H1 (cell line): Measurements from ENCODE around the gene HADHB. TPM values are rescaled to one million over a fixed set of nuclear protein-coding genes. Genes with fewer than 3 reads are reported as not detected.
A peak's percentile ranks its signal among the peaks of the same experiment; 100 is the strongest.

Experiments
- BRCA1 ChIP-seq: IDR thresholded peaks from 2 replicates; pipeline ENCODE4 v1.6.1; 2012; ENCODE audit warnings: low read depth, low read length, improper control_type of control experiment
- CBX5 ChIP-seq: fragments of 300-800, 300-1000 bp; sonication (generic); IDR thresholded peaks from 2 replicates; pipeline ENCODE4 v1.7.1; 2016; ENCODE audit warnings: antibody characterized with exemption, low read length, low read depth
- CHD2 ChIP-seq: IDR thresholded peaks from 2 replicates; pipeline ENCODE4 v1.6.1; 2012; ENCODE audit warnings: low read length, improper control_type of control experiment
- CTBP2 ChIP-seq: IDR thresholded peaks from 2 replicates; pipeline ENCODE4 v1.7.0; 2011; ENCODE audit warnings: borderline replicate concordance, mild to moderate bottlenecking, moderate library complexity, mixed read lengths, low read length; ENCODE audit not compliant: insufficient read depth, insufficient read length
- EGR1 ChIP-seq: IDR thresholded peaks from 2 replicates; pipeline ENCODE4 v1.6.1; 2011; ENCODE audit warnings: low read depth, low read length, borderline replicate concordance
- EP300 ChIP-seq, 2 experiments: IDR thresholded peaks; 1 replicate in 1 of 2; 2 replicates in 1 of 2; pipeline ENCODE4 v1.6.1; 2011 to 2012; ENCODE audit warnings: low read depth in 2 of 2, low read length in 2 of 2, mild to moderate bottlenecking in 2 of 2, borderline replicate concordance in 1 of 2, inconsistent platforms in 1 of 2, moderate library complexity in 1 of 2
- GTF2F1 ChIP-seq: IDR thresholded peaks from 2 replicates; pipeline ENCODE4 v1.6.1; 2012; ENCODE audit warnings: low read depth, low read length, improper control_type of control experiment, borderline replicate concordance
- KDM1A ChIP-seq: fragments of 200-600, 300-600 bp; sonication (generic); IDR thresholded peaks from 2 replicates; pipeline ENCODE4 v1.7.1; 2016; ENCODE audit warnings: mild to moderate bottlenecking, low read length, borderline replicate concordance
- KDM4A ChIP-seq: IDR thresholded peaks from one replicate; pipeline ENCODE4 v1.7.1; 2012; ENCODE audit warnings: low read depth, mild to moderate bottlenecking, moderate library complexity, low read length, inconsistent platforms; ENCODE audit not compliant: severe bottlenecking
- KDM5A ChIP-seq: fragments of 200-600 bp; IDR thresholded peaks from 2 replicates; pipeline ENCODE4 v1.7.1; 2012; ENCODE audit warnings: mild to moderate bottlenecking, low read length, inconsistent platforms, mixed read lengths
- NRF1 ChIP-seq: IDR thresholded peaks from 2 replicates; pipeline ENCODE4 v1.6.1; 2011; ENCODE audit warnings: mild to moderate bottlenecking, low read depth, low read length, improper control_type of control experiment
- POLR2A ChIP-seq, 2 experiments: IDR thresholded peaks; 1 replicate in 1 of 2; 2 replicates in 1 of 2; pipeline ENCODE4 v1.6.1; 2011; ENCODE audit warnings: low read depth in 2 of 2, low read length in 2 of 2, mild to moderate bottlenecking in 2 of 2; ENCODE audit errors: control extremely low read depth in 1 of 2
- POLR2AphosphoS5 ChIP-seq: IDR thresholded peaks from 2 replicates; pipeline ENCODE4 v1.6.1; 2011; ENCODE audit warnings: low read depth, low read length
- POU5F1 ChIP-seq: IDR thresholded peaks from 2 replicates; pipeline ENCODE4 v1.6.1; 2011; ENCODE audit warnings: low read depth, mild to moderate bottlenecking, low read length, moderate library complexity
- RBBP5 ChIP-seq: IDR thresholded peaks from 2 replicates; pipeline ENCODE4 v1.7.1; 2012; ENCODE audit warnings: low read depth, mild to moderate bottlenecking, inconsistent platforms, low read length, moderate library complexity, borderline replicate concordance
- SAP30 ChIP-seq: fragments of 300-600 bp; sonication (generic); IDR thresholded peaks from 2 replicates; pipeline ENCODE4 v1.7.1; 2012; ENCODE audit warnings: low read length, moderate library complexity, mild to moderate bottlenecking, inconsistent platforms; ENCODE audit not compliant: insufficient read depth, insufficient replicate concordance
- SIN3A ChIP-seq, 2 experiments: IDR thresholded peaks in 1 of 2; conservative IDR thresholded peaks in 1 of 2; 2 replicates each; pipeline ENCODE4 v1.6.1; 2011 to 2012; ENCODE audit warnings: low read length in 2 of 2, improper control_type of control experiment in 1 of 2, low read depth in 1 of 2, mild to moderate bottlenecking in 1 of 2
- SIX5 ChIP-seq: IDR thresholded peaks from 2 replicates; pipeline ENCODE4 v1.6.1; 2011; ENCODE audit warnings: mild to moderate bottlenecking, low read depth, low read length
- SP4 ChIP-seq: IDR thresholded peaks from 2 replicates; pipeline ENCODE4 v1.6.1; 2012; ENCODE audit warnings: low read length, inconsistent platforms
- TAF7 ChIP-seq: optimal IDR thresholded peaks from 2 replicates; pipeline ENCODE3; 2011; ENCODE audit warnings: low read depth, mild to moderate bottlenecking, inconsistent platforms, low read length, moderate library complexity, borderline replicate concordance
- YY1 ChIP-seq: IDR thresholded peaks from 2 replicates; pipeline ENCODE4 v1.6.1; 2011; ENCODE audit warnings: low read depth, mild to moderate bottlenecking, low read length
- polyA plus RNA-seq, 7 experiments: library from polyadenylated mRNA; depleted of rRNA in 3 of 7; stranded (reverse) in 5 of 7; unstranded in 2 of 7; fragments of >200 nt in 5 of 7; fragments of 200-250 nt in 2 of 7; gene quantifications; 1 replicate in 5 of 7; 2 replicates in 1 of 7; 4 replicates in 1 of 7; pipeline versions ENCODE4 v1.2.1 to v1.2.3, GENCODE V29; 2011 to 2013; ENCODE audit warnings: missing spikeins in 2 of 7, mixed read lengths in 2 of 7
- total RNA-seq: library from RNA; stranded (reverse); fragmentation: NEBNext Ultra II Directional; extraction: Animal tissue kit (Norgen Biotek cat#: 25700); gene quantifications from 2 replicates; pipeline ENCODE4 v1.2.1, GENCODE V29; 2021
- TF ChIP-seq, protein P1 (sequence below): IDR thresholded peaks from 2 replicates; pipeline ENCODE4 v1.6.1; 2011; ENCODE audit warnings: low read depth, mild to moderate bottlenecking, low read length; ENCODE audit not compliant: insufficient read depth

Gene HADHB
- total and polyA plus RNA-seq, 2 of the 8 experiments (the other 6 are each of a cell fraction or from before 2014, with no cell fraction given) = 47.7 to 52.3 TPM

- peak; percentile 74 for TF ChIP-seq KDM4A
- TF ChIP-seq SIX5 = no peak
- TF ChIP-seq SIN3A (conservative IDR thresholded peaks at IDR 0.05 in 1 of 2, IDR thresholded peaks at IDR 0.05 in 1 of 2; ENCODE audit: low read depth in 1 of 2, low read length in 2 of 2) = peak; percentile 43 to 85; a peak in 3 of 4 replicates
- TF ChIP-seq SAP30 = peak; percentile 97
- TF ChIP-seq KDM5A = peak; percentile 76
- peak; percentile 80 for TF ChIP-seq POLR2AphosphoS5
- no peak for TF ChIP-seq CBX5
- peak; percentile 64; the same call in 1 of the 2 replicates for TF ChIP-seq GTF2F1
- no peak for TF ChIP-seq POU5F1
- TF ChIP-seq KDM1A = no peak
- no peak for TF ChIP-seq CTBP2
- no peak for TF ChIP-seq NRF1
- peak; percentile 83; the same call in 1 of the 2 replicates for TF ChIP-seq YY1
- TF ChIP-seq EP300 (IDR thresholded peaks at IDR 0.05; ENCODE audit: borderline replicate concordance in 1 of 2, low read depth in 2 of 2, low read length in 2 of 2) = no peak
- no peak for TF ChIP-seq BRCA1
- TF ChIP-seq, protein P1, sequence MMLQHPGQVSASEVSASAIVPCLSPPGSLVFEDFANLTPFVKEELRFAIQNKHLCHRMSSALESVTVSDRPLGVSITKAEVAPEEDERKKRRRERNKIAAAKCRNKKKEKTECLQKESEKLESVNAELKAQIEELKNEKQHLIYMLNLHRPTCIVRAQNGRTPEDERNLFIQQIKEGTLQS = no peak
- peak; percentile 93 for TF ChIP-seq RBBP5
- peak; percentile 99 for TF ChIP-seq SP4
- TF ChIP-seq POLR2A (IDR thresholded peaks at IDR 0.05; ENCODE audit: control extremely low read depth in 1 of 2, low read depth in 2 of 2, low read length in 2 of 2) = peak; percentile 90 to 96
- TF ChIP-seq EGR1 = 0 out of 2 replicates have a peak, but pooled peaks have one; percentile 40
- TF ChIP-seq TAF7 = peak; percentile 61
- TF ChIP-seq CHD2 = no peak
These were observed at the start of gene HADHB, which contains the start of gene HADHA (continued) for GRCh38 chr2:26244309-26245230.
